ENCODE data around the gene GPC5. TPM values are rescaled to one million over a fixed set of nuclear protein-coding genes. Genes with fewer than 3 reads are reported as not detected.

The GPC5 gene
- total RNA-seq, 1 experiment from 2014 or later, result 0.15 TPM

- Mint-ChIP-seq H3K4me1 (no peaks in the 10 kb centered on the region), H3K9me3 (no peaks in the 10 kb centered on the region), H3K36me3 (ENCODE audit: insufficient read depth in 1 of 3, low read depth in 3 of 3) (no peaks in the 10 kb centered on the region), H3K27me3 (ENCODE audit: low read depth) (no peaks in the 10 kb centered on the region), H3K27ac (peak overlapping the region in 1 of 3 experiments; percentile 32; a peak in 1 of 7 replicates), H3K4me3 (no peak overlapping the region)
- no peak overlapping the region for H2BK20ac ChIP-seq (ENCODE audit: low read depth, low read length, poor library complexity, severe bottlenecking)
- H3K4ac ChIP-seq (ENCODE audit: low read depth, low read length), result no peak overlapping the region
- no peak overlapping the region for H3K18ac ChIP-seq (ENCODE audit: insufficient read length, low read depth, low read length)
- H3K4me2 ChIP-seq (ENCODE audit: insufficient read depth, insufficient read length, low read length), result no peak overlapping the region
- no peak overlapping the region for H2BK5ac ChIP-seq (ENCODE audit: insufficient read length, low read length)
- H4K91ac ChIP-seq (ENCODE audit: insufficient read length, low read depth, low read length), result no peak overlapping the region
- TF ChIP-seq CTCF (conservative IDR thresholded peaks at IDR 0.05), result no peak
- H3K4me1 ChIP-seq (ENCODE audit: insufficient read depth, low read length), result no peaks in the 10 kb centered on the region
- no peaks in the 10 kb centered on the region for H3K79me2 ChIP-seq (ENCODE audit: insufficient read depth, low read length)
- no peaks in the 10 kb centered on the region for H3K27me3 ChIP-seq (ENCODE audit: insufficient read depth, low read length)
- no peak overlapping the region for H3K27ac ChIP-seq (ENCODE audit: insufficient read length, low read depth, low read length)
- no peaks in the 10 kb centered on the region for H3K9me3 ChIP-seq (ENCODE audit: control insufficient read depth, low read depth, low read length)
- no peak overlapping the region for H4K5ac ChIP-seq (ENCODE audit: insufficient read length, low read depth, low read length)
- H4K8ac ChIP-seq (replicated peaks; ENCODE audit: insufficient read length, low read depth, low read length), result no peak overlapping the region
- H2BK120ac ChIP-seq (ENCODE audit: low read depth, low read length, poor library complexity, severe bottlenecking), result no peak overlapping the region
- no peak overlapping the region for H3K56ac ChIP-seq (ENCODE audit: insufficient read length, low read depth, low read length)
- H3T11ph ChIP-seq (ENCODE audit: low read length), result no peak overlapping the region
- no peak overlapping the region for H3K9ac ChIP-seq (ENCODE audit: extremely low read depth, insufficient read length, low read length)
- no peak overlapping the region for H2AK5ac ChIP-seq (ENCODE audit: insufficient read length, low read length)
- H2BK12ac ChIP-seq (ENCODE audit: insufficient read length, low read depth, low read length), result no peak overlapping the region
- no peak overlapping the region for H2BK15ac ChIP-seq (ENCODE audit: low read depth, low read length)
- no peak for DNase-seq
- H4K20me1 ChIP-seq (ENCODE audit: control insufficient read depth, insufficient read depth, insufficient read length), result no peaks in the 10 kb centered on the region
- no CpG with 5 or more reads among the region's 11 CpGs for WGBS (ENCODE audit: extremely low coverage, insufficient read length, low lambda C conversion rate)
- H3K14ac ChIP-seq (ENCODE audit: insufficient read depth, low read length), result no peak overlapping the region
- no peak overlapping the region for H2AFZ ChIP-seq (ENCODE audit: low read length)
- H3K79me1 ChIP-seq (ENCODE audit: insufficient read depth, low read depth, low read length, poor library complexity, severe bottlenecking), result no peaks in the 10 kb centered on the region
- no peak overlapping the region for H3K23ac ChIP-seq (ENCODE audit: insufficient read length, low read depth, low read length)
- H3K23me2 ChIP-seq (ENCODE audit: insufficient read length, low read depth, low read length, poor library complexity, severe bottlenecking), result no peaks in the 10 kb centered on the region
These were observed 295.0 kb downstream of the GPC5 start for GRCh38 chr13:91693466-91693865.

Measured in H9 (cell line).